ENCODE results near the gene RERG. TPM values are rescaled to one million over a fixed set of nuclear protein-coding genes. Genes with fewer than 3 reads are reported as not detected.
A peak's percentile ranks its signal among the peaks of the same experiment; 100 is the strongest.

Gene RERG
- 10 to 100 TPM in 2 of 4 donors, 1 to 10 TPM in 2; 2.9 to 16.5 (median 11.4) TPM for total RNA-seq

- TF ChIP-seq POLR2A (IDR thresholded peaks at IDR 0.05) (no peak), CTCF (IDR thresholded peaks at IDR 0.05) (peak in 1 of 3 donors; percentile 83)
- intact Hi-C loops (cut with DNase I; ENCODE audit: low total_unique reads), result loop anchor here (5.0 kb wide), 1 partner anchor 69 kb away; no protein-coding TSS in a partner anchor
- DNase-seq (ENCODE audit: low spot score in 2 of 2), result peak; percentile 65 to 95
- WGBS, 2 donors, result 12 to 13% methylated on average over 24 to 44 of the region's 55 CpGs
- peak within 1 kb of the TSS; percentile 30 for H3K4me3 ChIP-seq (ENCODE audit: low read depth, poor library complexity, severe bottlenecking)
Observed at GRCh38 chr12:15220915-15221885, at the start of gene RERG. Gene RERG, minus strand, starts transcription at chr12:15221417. Its CDS starts 3,928 bp downstream, at chr12:15217489.

GRCh38 chr12:15270591-15270990 is 49.4 kb upstream of the RERG start:
- TF ChIP-seq POLR2A (IDR thresholded peaks at IDR 0.05) (no peak), CTCF (IDR thresholded peaks at IDR 0.05) (no peak)
- intact Hi-C loops (cut with DNase I; ENCODE audit: low total_unique reads), result no loop called here
- 64 to 76% methylated on average over 4 of the region's 4 CpGs for WGBS, 2 donors
- no peak overlapping the region for H3K4me3 ChIP-seq (ENCODE audit: low read depth, poor library complexity, severe bottlenecking)
- no peak for DNase-seq (ENCODE audit: low spot score in 2 of 2)

GRCh38 chr12:15268927-15269552 is 47.8 kb upstream of the RERG start:
- intact Hi-C loops (cut with DNase I; ENCODE audit: low total_unique reads), result no loop called here
- WGBS, 2 donors, result 0% methylated on average over 2 of the region's 2 CpGs

GRCh38 chr12:15268309-15268708 is 47.1 kb upstream of the RERG start:
- intact Hi-C loops (cut with DNase I; ENCODE audit: low total_unique reads), result no loop called here
- WGBS, 2 donors, result 90 to 100% methylated on average over 1 of the region's 1 CpG
- TF ChIP-seq CTCF (IDR thresholded peaks at IDR 0.05), result no peak
- no peak for TF ChIP-seq POLR2A (IDR thresholded peaks at IDR 0.05)
- no peak overlapping the region for H3K4me3 ChIP-seq (ENCODE audit: low read depth, poor library complexity, severe bottlenecking)
- DNase-seq (ENCODE audit: low spot score in 2 of 2), result no peak

More at GRCh38 chr12:15268927-15269552, 47.8 kb upstream of the RERG start:
- peak in 1 of 2 donors; percentile 33 for DNase-seq (ENCODE audit: low spot score in 2 of 2)
- no peak overlapping the region for H3K4me3 ChIP-seq (ENCODE audit: low read depth, poor library complexity, severe bottlenecking)
- no peak for TF ChIP-seq CTCF (IDR thresholded peaks at IDR 0.05)
- no peak for TF ChIP-seq POLR2A (IDR thresholded peaks at IDR 0.05)

GRCh38 chr12:15265875-15266274 is 44.7 kb upstream of the RERG start:
- no peak for DNase-seq (ENCODE audit: low spot score in 2 of 2)
- intact Hi-C loops (cut with DNase I; ENCODE audit: low total_unique reads), result no loop called here
- TF ChIP-seq POLR2A (IDR thresholded peaks at IDR 0.05) (no peak), CTCF (IDR thresholded peaks at IDR 0.05) (no peak)
- H3K4me3 ChIP-seq (ENCODE audit: low read depth, poor library complexity, severe bottlenecking), result no peak overlapping the region

Measured in lower leg skin (tissue), 4 donors.